Lung (tissue), 12 donors: ENCODE measurements around the gene HIF3A. TPM values are rescaled to one million over a fixed set of nuclear protein-coding genes. Genes with fewer than 3 reads are reported as not detected.

ENCODE experiments used
- ATAC-seq: fragments of 200-7000 bp; cut with Tn5 transposase; one replicate; pipeline ENCODE4 v1.9.1; 2020; ENCODE audit warnings: moderate number of reproducible peaks; ENCODE audit not compliant: insufficient read depth, low FRiP score
- DNase-seq, 3 donors: peaks; one replicate each; pipeline ENCODE4 v3.0.0-alpha.2; 2013 to 2017
- H3K27ac ChIP-seq, 2 donors: one replicate each; pipeline ENCODE4 v1.5.1; 2013; ENCODE audit warnings: mild to moderate bottlenecking in 2 of 2, moderate library complexity in 2 of 2, control low read depth in 1 of 2, inconsistent platforms in 1 of 2, low read depth in 1 of 2, low read length in 1 of 2
- H3K27me3 ChIP-seq, 3 donors: one replicate each; pipeline ENCODE4 v1.5.1; 2013; ENCODE audit warnings: low read length in 2 of 3; ENCODE audit not compliant: control insufficient read depth in 3 of 3, insufficient read depth in 3 of 3
- H3K36me3 ChIP-seq, 4 donors: one replicate each; pipeline ENCODE4 v1.5.1; 2013; ENCODE audit warnings: low read length in 4 of 4, mild to moderate bottlenecking in 1 of 4, moderate library complexity in 1 of 4; ENCODE audit not compliant: control insufficient read depth in 4 of 4, insufficient read depth in 4 of 4
- H3K4me1 ChIP-seq, 5 donors: one replicate each; pipeline ENCODE4 v1.5.1; 2013; ENCODE audit warnings: low read length in 5 of 5, mild to moderate bottlenecking in 2 of 5, moderate library complexity in 1 of 5; ENCODE audit not compliant: control insufficient read depth in 5 of 5, insufficient read depth in 5 of 5
- H3K4me3 ChIP-seq: one replicate; pipeline ENCODE4 v1.5.1; 2013; ENCODE audit warnings: mild to moderate bottlenecking, control low read depth, moderate library complexity
- H3K9ac ChIP-seq, 2 donors: one replicate each; pipeline ENCODE4 v1.5.1; 2013; ENCODE audit warnings: low read length in 2 of 2, control low read depth in 1 of 2; ENCODE audit not compliant: insufficient read depth in 1 of 2
- H3K9me3 ChIP-seq, 4 donors: one replicate each; pipeline ENCODE4 v1.5.1; 2013; ENCODE audit warnings: low read length in 3 of 4, mild to moderate bottlenecking in 1 of 4, moderate library complexity in 1 of 4; ENCODE audit not compliant: control insufficient read depth in 4 of 4, insufficient read depth in 3 of 4
- CTCF ChIP-seq: IDR thresholded peaks from 2 replicates; pipeline ENCODE4 v1.5.1; 2012; ENCODE audit warnings: mild to moderate bottlenecking; ENCODE audit errors: control extremely low read depth, extremely low read depth
- WGBS, 2 donors: extraction: QIAGEN DNeasy Blood & Tissue Kit; methylation state at CpG; one replicate each; pipeline ENCODE4 v1.1.7; 2013; 5-methylcytosine and 5-hydroxymethylcytosine counted together
- polyA plus RNA-seq, 2 donors: library from polyadenylated mRNA; stranded (reverse); fragments of 200-250 nt; gene quantifications; one replicate each; pipeline ENCODE4 v1.2.1, GENCODE V29; 2013
- total RNA-seq, 2 donors: library from RNA; depleted of rRNA in 1 of 2; stranded (reverse); fragments of >200 nt in 1 of 2; gene quantifications; one replicate each; pipeline ENCODE4 v1.2.1, GENCODE V29; 2014 to 2021
- donor health status: control.
- donor health status: control.
- donor health status: Bipolar disorder and iron deficiency.
- donor health status: healthy.
- donor health status: DM: yes; HTN: yes; CAD: no.

Gene HIF3A
- total and polyA plus RNA-seq, 4 donors: 24.1 to 315 (median 63.4) TPM

GRCh38 chr19:46386996-46387712, 90.3 kb downstream of the HIF3A start:
- DNase-seq: no peak
- H3K4me1 ChIP-seq: peaks cover 0 to 14% (median 0%) of the 10 kb centered on the region in 5 donors
- no peak overlapping the region for H3K27ac ChIP-seq
- ATAC-seq: no peak
- no peaks in the 10 kb centered on the region for H3K9me3 ChIP-seq
- no peak overlapping the region for H3K9ac ChIP-seq
- WGBS, 2 donors: 95 to 96% methylated on average over 30 of the region's 30 CpGs
- H3K27me3 ChIP-seq: no peaks in the 10 kb centered on the region
- H3K36me3 ChIP-seq: peaks cover 8 to 72% (median 52%) of the 10 kb centered on the region in 4 donors
- no peak overlapping the region for H3K4me3 ChIP-seq
- no peak for TF ChIP-seq CTCF

- no peaks in the 10 kb centered on the region for H3K27me3 ChIP-seq
- 97 to 99% methylated on average over 10 of the region's 10 CpGs for WGBS, 2 donors
- no peak overlapping the region for H3K9ac ChIP-seq
- ATAC-seq (no peak), DNase-seq (no peak)
- no peak for TF ChIP-seq CTCF
- H3K9me3 ChIP-seq: no peaks in the 10 kb centered on the region
- no peak overlapping the region for H3K27ac ChIP-seq
- no peak overlapping the region for H3K4me3 ChIP-seq
- peaks cover 0 to 20% (median 3%) of the 10 kb centered on the region in 5 donors for H3K4me1 ChIP-seq
- peaks cover 8 to 72% (median 47%) of the 10 kb centered on the region in 4 donors for H3K36me3 ChIP-seq
Measured at GRCh38 chr19:46387713-46388130, 90.9 kb downstream of the HIF3A start.

GRCh38 chr19:46388311-46389095, 91.7 kb downstream of the HIF3A start:
- no peak for ATAC-seq
- TF ChIP-seq CTCF: no peak
- H3K36me3 ChIP-seq: peaks cover 8 to 71% (median 42%) of the 10 kb centered on the region in 4 donors
- H3K27ac ChIP-seq: no peak overlapping the region
- H3K9me3 ChIP-seq: no peaks in the 10 kb centered on the region
- WGBS, 2 donors: 90 to 93% methylated on average over 25 of the region's 25 CpGs
- no peaks in the 10 kb centered on the region for H3K27me3 ChIP-seq
- peaks cover 0 to 27% (median 5%) of the 10 kb centered on the region in 5 donors for H3K4me1 ChIP-seq
- H3K4me3 ChIP-seq: no peak overlapping the region
- no peak overlapping the region for H3K9ac ChIP-seq
- DNase-seq: no peak
